GM12878 (cell line): ENCODE results near the gene GPRIN2. TPM values are rescaled to one million over a fixed set of nuclear protein-coding genes. Genes with fewer than 3 reads are reported as not detected.

Experiments
- ATAC-seq: fragments of 200-7000 bp; cut with Tn5 transposase; 3 replicates; pipeline ENCODE4 v1.9.1; 2020; ENCODE audit warnings: mild to moderate bottlenecking, moderate library complexity
- BruUV-seq: library from RNA; stranded (reverse); fragments of 400-500 nt; replicated peaks from 2 replicates; lab custom pipeline; 2021; lab: Mats Ljungman, UMichigan
- CTCF ChIA-PET: fragments of 300-600 bp; sonication (Branson Sonifier 250); formaldehyde crosslinking; extraction: SDS; loops from one replicate; lab custom pipeline; 2021; ENCODE audit warnings: inconsistent platforms; lab: Yijun Ruan, JAX
- POLR2A ChIA-PET: fragments of 350-600 bp; formaldehyde crosslinking; extraction: SDS; loops from one replicate; lab custom pipeline; 2021; ENCODE audit warnings: inconsistent platforms; lab: Charles Lee
- RAD21 ChIA-PET: fragments of 300-600 bp; sonication (Branson Sonifier 250); formaldehyde crosslinking; loops from one replicate; lab custom pipeline; 2023; ENCODE audit warnings: antibody characterized with exemption; ENCODE audit not compliant: unreplicated experiment; lab: Charles Lee
- SMC1A ChIA-PET: fragments of 300-600 bp; sonication (Branson Sonifier 250); formaldehyde crosslinking; loops from one replicate; lab custom pipeline; 2023; ENCODE audit not compliant: unreplicated experiment, uncharacterized antibody; lab: Charles Lee
- DNase-seq: peaks from one replicate; pipeline ENCODE4 v3.0.0-alpha.2; 2011; ENCODE audit warnings: low read depth, low spot score
- FAIRE-seq: peaks from 3 replicates; lab custom pipeline; 2011; peaks lifted over from hg19 to GRCh38; lab: Jason Lieb, UNC
- H2AFZ ChIP-seq: 2 replicates; pipeline ENCODE4 v1.6.0; 2011; ENCODE audit warnings: low read depth, low read length, control low read depth; ENCODE audit not compliant: control insufficient read depth
- H3K27ac ChIP-seq: 2 replicates; pipeline ENCODE4 v1.5.1; 2011; ENCODE audit warnings: control low read depth; ENCODE audit not compliant: control insufficient read depth, insufficient read depth
- H3K27me3 ChIP-seq, 2 experiments: replicated peaks in 1 of 2; 2 replicates each; pipeline versions ENCODE4 v1.6.0 to v1.6.1; 2011; ENCODE audit warnings: low read length in 1 of 2; ENCODE audit not compliant: control insufficient read depth in 2 of 2, insufficient read depth in 2 of 2
- H3K36me3 ChIP-seq, 2 experiments: 2 replicates each; pipeline ENCODE4 v1.5.1; 2011; ENCODE audit warnings: low read length in 1 of 2; ENCODE audit not compliant: control insufficient read depth in 2 of 2, insufficient read depth in 2 of 2
- H3K4me1 ChIP-seq: 2 replicates; pipeline ENCODE4 v1.6.1; 2011; ENCODE audit warnings: mild to moderate bottlenecking, low read length, moderate library complexity, mixed read lengths; ENCODE audit not compliant: control insufficient read depth, insufficient read depth
- H3K4me2 ChIP-seq: 2 replicates; pipeline ENCODE4 v1.6.0; 2011; ENCODE audit warnings: control low read depth; ENCODE audit not compliant: control insufficient read depth, insufficient read depth
- H3K4me3 ChIP-seq: fragments of 200-600 bp; sonication (generic); 2 replicates; pipeline ENCODE4 v1.5.1; 2016
- H3K79me2 ChIP-seq: 2 replicates; pipeline ENCODE4 v1.6.0; 2011; ENCODE audit warnings: low read length; ENCODE audit not compliant: control insufficient read depth, insufficient read depth
- H3K9ac ChIP-seq: 2 replicates; pipeline ENCODE4 v1.8.0; 2011; ENCODE audit warnings: low read length, control low read depth, mixed read lengths; ENCODE audit not compliant: control insufficient read depth, insufficient read depth
- H3K9me3 ChIP-seq: replicated peaks from 3 replicates; pipeline ENCODE4 v1.5.1; 2011; ENCODE audit warnings: mild to moderate bottlenecking, low read length; ENCODE audit not compliant: control insufficient read depth, insufficient read depth
- H4K20me1 ChIP-seq: 2 replicates; pipeline ENCODE4 v1.6.0; 2011; ENCODE audit not compliant: control insufficient read depth, insufficient read depth
- BHLHE40 ChIP-seq, 2 experiments: fragments of 450-650 bp in 1 of 2; IDR thresholded peaks; 2 replicates each; pipeline ENCODE4 v1.6.1; 2011 to 2017; ENCODE audit warnings: low read depth in 2 of 2, borderline replicate concordance in 1 of 2, improper control_type of control experiment in 1 of 2, low read length in 1 of 2, mild to moderate bottlenecking in 1 of 2
- EGR1 ChIP-seq, 2 experiments: IDR thresholded peaks; 1 replicate in 1 of 2; 2 replicates in 1 of 2; pipeline ENCODE4 v1.6.1; 2011 to 2012; ENCODE audit warnings: low read depth in 2 of 2, low read length in 2 of 2, borderline replicate concordance in 1 of 2, mild to moderate bottlenecking in 1 of 2, moderate library complexity in 1 of 2
- ESRRA ChIP-seq: IDR thresholded peaks from 2 replicates; pipeline ENCODE4 v1.6.1; 2012; ENCODE audit warnings: mild to moderate bottlenecking, low read length, improper control_type of control experiment
- ETV6 ChIP-seq, 2 experiments: fragments of 450-650 bp in 1 of 2; IDR thresholded peaks in 1 of 2; conservative IDR thresholded peaks in 1 of 2; 2 replicates each; pipeline ENCODE4 v1.6.1; 2014; ENCODE audit warnings: antibody characterized with exemption in 1 of 2, borderline replicate concordance in 1 of 2, low read depth in 1 of 2, mild to moderate bottlenecking in 1 of 2, moderate library complexity in 1 of 2
- HDGF ChIP-seq: fragments of 450-650 bp; IDR thresholded peaks from 2 replicates; pipeline ENCODE4 v1.6.1; 2016; ENCODE audit warnings: antibody characterized with exemption
- NFXL1 ChIP-seq: fragments of 450-650 bp; IDR thresholded peaks from 2 replicates; pipeline ENCODE4 v1.6.1; 2017; ENCODE audit warnings: antibody characterized with exemption, mild to moderate bottlenecking, borderline replicate concordance
- SIN3A ChIP-seq: IDR thresholded peaks from 2 replicates; pipeline ENCODE4 v1.6.1; 2012; ENCODE audit warnings: low read depth, low read length, improper control_type of control experiment
- WGBS: methylation state at CpG from one replicate; pipeline ENCODE4 v1.1.6; 2016; ENCODE audit warnings: low lambda C conversion rate; ENCODE audit not compliant: insufficient replicate concordance, insufficient coverage; ENCODE audit errors: missing lambda C conversion rate; 5-methylcytosine and 5-hydroxymethylcytosine counted together
- in situ Hi-C: fragments of 300-500 bp; cut with MboI; formaldehyde crosslinking; loops from 9 replicates; pipeline ENCODE4 v1.14.3; 2018; ENCODE audit warnings: mixed read lengths
- intact Hi-C: fragments of 100-400 bp; cut with micrococcal nuclease; formaldehyde crosslinking; loops from one replicate; pipeline ENCODE4 v1.14.2; 2022; ENCODE audit not compliant: unreplicated experiment
- polyA plus RNA-seq, 11 experiments: library from polyadenylated mRNA; depleted of rRNA in 4 of 11; unstranded in 6 of 11; stranded (reverse) in 5 of 11; fragments of >200 nt; fragmentation: Nextera tagmentation in 4 of 11; fragmentation: Illumina TruSeq in 1 of 11; extraction: Ambion mirVana in 4 of 11; extraction: Trizol in 1 of 11; gene quantifications; 1 replicate in 1 of 11; 2 replicates in 10 of 11; pipeline versions ENCODE4 v1.2.1 to v1.2.3, GENCODE V29; 2011 to 2016; ENCODE audit warnings: inconsistent platforms in 2 of 11, missing spikeins in 2 of 11, low read depth in 1 of 11
- total RNA-seq, 4 experiments: library from RNA; depleted of rRNA in 3 of 4; stranded (reverse); fragments of >200 nt in 3 of 4; fragmentation: Illumina TruSeq in 1 of 4; extraction: Trizol in 1 of 4; gene quantifications; 2 replicates each; pipeline versions ENCODE4 v1.2.1 to v1.2.3, GENCODE V29; 2013 to 2021
- TF ChIP-seq, protein P1 (sequence below): fragments of 450-650 bp; IDR thresholded peaks from 2 replicates; pipeline ENCODE4 v1.6.1; 2016; ENCODE audit warnings: mild to moderate bottlenecking
- TF ChIP-seq, protein P2 (sequence below): fragments of 450-650 bp; IDR thresholded peaks from 2 replicates; pipeline ENCODE4 v1.6.1; 2017; ENCODE audit warnings: mild to moderate bottlenecking, moderate library complexity

The GPRIN2 gene
- total and polyA plus RNA-seq, 10 of the 15 experiments (the other 5 are each of a cell fraction or from before 2014, with no cell fraction given): 0.13 TPM; not detected in 9

DNA sequence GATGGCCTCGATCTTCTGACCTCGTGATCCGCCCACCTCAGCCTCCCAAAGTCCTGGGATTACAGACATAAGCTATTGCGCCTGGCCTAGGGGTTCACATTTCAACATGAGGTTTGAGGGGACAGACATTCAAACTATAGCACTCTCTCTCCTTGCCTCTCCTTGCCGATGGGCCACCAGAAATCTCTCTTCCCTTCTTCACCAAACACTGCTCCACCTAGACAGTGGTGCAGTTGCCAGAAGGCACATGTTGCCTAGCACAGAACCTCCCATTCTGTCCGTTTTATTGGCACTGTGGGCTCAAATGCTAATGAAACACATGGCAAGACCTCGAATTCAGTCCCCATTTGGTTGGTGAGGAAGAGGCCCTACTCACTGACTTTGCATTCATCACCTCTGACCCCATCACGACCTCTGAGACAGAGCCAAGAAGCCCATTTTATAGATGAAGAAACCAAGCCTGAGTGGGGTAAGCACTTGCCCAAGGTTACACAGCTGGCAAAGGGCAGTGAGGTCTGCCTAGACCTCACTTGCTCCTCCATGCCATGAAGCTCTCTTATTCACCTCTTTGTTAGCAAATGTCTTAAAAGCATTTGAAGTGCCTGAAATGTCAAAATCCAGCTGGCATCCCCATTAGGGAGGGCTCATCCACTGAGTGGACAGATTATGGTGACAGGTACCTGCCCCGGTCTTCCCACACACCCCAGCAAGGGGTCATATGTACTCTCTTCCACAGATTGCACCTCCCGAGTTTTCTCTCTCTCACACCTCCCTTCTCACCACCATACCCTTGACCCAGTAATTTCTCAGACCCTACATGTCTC, 34.0 kb downstream of the GPRIN2 start:
- ATAC-seq: no peak
- no peak overlapping the region for H3K9ac ChIP-seq
- TF ChIP-seq, protein P1, sequence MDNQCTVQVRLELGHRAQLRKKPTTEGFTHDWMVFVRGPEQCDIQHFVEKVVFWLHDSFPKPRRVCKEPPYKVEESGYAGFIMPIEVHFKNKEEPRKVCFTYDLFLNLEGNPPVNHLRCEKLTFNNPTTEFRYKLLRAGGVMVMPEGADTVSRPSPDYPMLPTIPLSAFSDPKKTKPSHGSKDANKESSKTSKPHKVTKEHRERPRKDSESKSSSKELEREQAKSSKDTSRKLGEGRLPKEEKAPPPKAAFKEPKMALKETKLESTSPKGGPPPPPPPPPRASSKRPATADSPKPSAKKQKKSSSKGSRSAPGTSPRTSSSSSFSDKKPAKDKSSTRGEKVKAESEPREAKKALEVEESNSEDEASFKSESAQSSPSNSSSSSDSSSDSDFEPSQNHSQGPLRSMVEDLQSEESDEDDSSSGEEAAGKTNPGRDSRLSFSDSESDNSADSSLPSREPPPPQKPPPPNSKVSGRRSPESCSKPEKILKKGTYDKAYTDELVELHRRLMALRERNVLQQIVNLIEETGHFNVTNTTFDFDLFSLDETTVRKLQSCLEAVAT: no peak
- TF ChIP-seq ESRRA: no peak
- no peak for TF ChIP-seq ETV6 (conservative IDR thresholded peaks at IDR 0.05 in 1 of 2, IDR thresholded peaks at IDR 0.05 in 1 of 2; ENCODE audit: borderline replicate concordance in 1 of 2, low read depth in 1 of 2)
- TF ChIP-seq SIN3A: no peak
- no peak for TF ChIP-seq NFXL1
- no peak for TF ChIP-seq BHLHE40 (IDR thresholded peaks at IDR 0.05; ENCODE audit: borderline replicate concordance in 1 of 2, low read depth in 2 of 2, low read length in 1 of 2)
- no peak for TF ChIP-seq HDGF
- TF ChIP-seq, protein P2, sequence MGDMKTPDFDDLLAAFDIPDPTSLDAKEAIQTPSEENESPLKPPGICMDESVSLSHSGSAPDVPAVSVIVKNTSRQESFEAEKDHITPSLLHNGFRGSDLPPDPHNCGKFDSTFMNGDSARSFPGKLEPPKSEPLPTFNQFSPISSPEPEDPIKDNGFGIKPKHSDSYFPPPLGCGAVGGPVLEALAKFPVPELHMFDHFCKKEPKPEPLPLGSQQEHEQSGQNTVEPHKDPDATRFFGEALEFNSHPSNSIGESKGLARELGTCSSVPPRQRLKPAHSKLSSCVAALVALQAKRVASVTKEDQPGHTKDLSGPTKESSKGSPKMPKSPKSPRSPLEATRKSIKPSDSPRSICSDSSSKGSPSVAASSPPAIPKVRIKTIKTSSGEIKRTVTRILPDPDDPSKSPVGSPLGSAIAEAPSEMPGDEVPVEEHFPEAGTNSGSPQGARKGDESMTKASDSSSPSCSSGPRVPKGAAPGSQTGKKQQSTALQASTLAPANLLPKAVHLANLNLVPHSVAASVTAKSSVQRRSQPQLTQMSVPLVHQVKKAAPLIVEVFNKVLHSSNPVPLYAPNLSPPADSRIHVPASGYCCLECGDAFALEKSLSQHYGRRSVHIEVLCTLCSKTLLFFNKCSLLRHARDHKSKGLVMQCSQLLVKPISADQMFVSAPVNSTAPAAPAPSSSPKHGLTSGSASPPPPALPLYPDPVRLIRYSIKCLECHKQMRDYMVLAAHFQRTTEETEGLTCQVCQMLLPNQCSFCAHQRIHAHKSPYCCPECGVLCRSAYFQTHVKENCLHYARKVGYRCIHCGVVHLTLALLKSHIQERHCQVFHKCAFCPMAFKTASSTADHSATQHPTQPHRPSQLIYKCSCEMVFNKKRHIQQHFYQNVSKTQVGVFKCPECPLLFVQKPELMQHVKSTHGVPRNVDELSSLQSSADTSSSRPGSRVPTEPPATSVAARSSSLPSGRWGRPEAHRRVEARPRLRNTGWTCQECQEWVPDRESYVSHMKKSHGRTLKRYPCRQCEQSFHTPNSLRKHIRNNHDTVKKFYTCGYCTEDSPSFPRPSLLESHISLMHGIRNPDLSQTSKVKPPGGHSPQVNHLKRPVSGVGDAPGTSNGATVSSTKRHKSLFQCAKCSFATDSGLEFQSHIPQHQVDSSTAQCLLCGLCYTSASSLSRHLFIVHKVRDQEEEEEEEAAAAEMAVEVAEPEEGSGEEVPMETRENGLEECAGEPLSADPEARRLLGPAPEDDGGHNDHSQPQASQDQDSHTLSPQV: no peak
- no peak for TF ChIP-seq EGR1 (IDR thresholded peaks at IDR 0.05; ENCODE audit: borderline replicate concordance in 1 of 2, low read depth in 2 of 2, low read length in 2 of 2)
- TF ChIP-seq, all 136 proteins: peak for 0
- intact Hi-C loops: loop anchor here (10.0 kb wide), 1 partner anchor 298 kb away; no protein-coding TSS in a partner anchor
- no peak for FAIRE-seq
- no peaks in the 10 kb centered on the region for H4K20me1 ChIP-seq
- ChIA-PET CTCF (no interaction called here), POLR2A (no interaction called here), SMC1A (no interaction called here), RAD21 (no interaction called here)
- WGBS: 18% methylated on average over 10 of the region's 10 CpGs
- H3K4me3 ChIP-seq: no peak overlapping the region
- H3K27me3 ChIP-seq: no peaks in the 10 kb centered on the region
- no peak for DNase-seq
- no TSS peak for BruUV-seq
- in situ Hi-C loops: no loop called here
- no peaks in the 10 kb centered on the region for H3K79me2 ChIP-seq
- no peaks in the 10 kb centered on the region for H3K4me1 ChIP-seq
- H3K27ac ChIP-seq: no peak overlapping the region
- no peak overlapping the region for H3K4me2 ChIP-seq
- H3K36me3 ChIP-seq: no peaks in the 10 kb centered on the region
- no peak overlapping the region for H2AFZ ChIP-seq
- no peaks in the 10 kb centered on the region for H3K9me3 ChIP-seq
